Keratinocyte (primary cell): ENCODE data around the gene MZB1. TPM values are rescaled to one million over a fixed set of nuclear protein-coding genes. Genes with fewer than 3 reads are reported as not detected.

Experiments used
- DNase-seq: peaks from one replicate; pipeline ENCODE4 v3.0.0-alpha.2; 2011; ENCODE audit warnings: low read depth, missing footprints, low spot score
- FAIRE-seq: peaks from 2 replicates; lab custom pipeline; 2011; peaks lifted over from hg19 to GRCh38; lab: Jason Lieb, UNC
- H2AFZ ChIP-seq: 2 replicates; pipeline ENCODE4 v1.6.0; 2012; ENCODE audit warnings: low read length, control low read depth, inconsistent platforms; ENCODE audit not compliant: control insufficient read depth
- H3K27ac ChIP-seq: 2 replicates; pipeline ENCODE4 v1.5.1; 2011; ENCODE audit warnings: low read length; ENCODE audit not compliant: control insufficient read depth, insufficient read depth
- H3K27me3 ChIP-seq: 3 replicates; pipeline ENCODE4 v1.6.0; 2011; ENCODE audit warnings: low read length; ENCODE audit not compliant: control insufficient read depth, insufficient read depth; ENCODE audit errors: extremely low read depth
- H3K36me3 ChIP-seq, 2 experiments: 2 replicates in 1 of 2; 3 replicates in 1 of 2; pipeline ENCODE4 v1.5.1; 2011; ENCODE audit warnings: low read length in 2 of 2, mild to moderate bottlenecking in 1 of 2; ENCODE audit not compliant: control insufficient read depth in 2 of 2, insufficient read depth in 2 of 2; ENCODE audit errors: extremely low read depth in 1 of 2
- H3K4me1 ChIP-seq: 3 replicates; pipeline ENCODE4 v1.5.1; 2011; ENCODE audit warnings: low read length; ENCODE audit not compliant: control insufficient read depth, insufficient read depth; ENCODE audit errors: extremely low read depth
- H3K4me2 ChIP-seq: 3 replicates; pipeline ENCODE4 v1.6.0; 2011; ENCODE audit warnings: low read depth, low read length; ENCODE audit not compliant: control insufficient read depth, insufficient read depth; ENCODE audit errors: extremely low read depth
- H3K4me3 ChIP-seq, 3 experiments: fragments of 200-600 bp in 1 of 3; sonication (generic) in 1 of 3; 2 replicates in 2 of 3; 3 replicates in 1 of 3; pipeline ENCODE4 v1.5.1; 2011 to 2016; ENCODE audit warnings: low read length in 3 of 3, mild to moderate bottlenecking in 3 of 3, control low read depth in 2 of 3, inconsistent platforms in 1 of 3, low read depth in 1 of 3, mixed read lengths in 1 of 3, mixed run types in 1 of 3, moderate library complexity in 1 of 3; ENCODE audit not compliant: control insufficient read depth in 2 of 3, insufficient read depth in 2 of 3; ENCODE audit errors: extremely low read depth in 1 of 3
- H3K79me2 ChIP-seq: 2 replicates; pipeline ENCODE4 v1.6.0; 2012; ENCODE audit warnings: low read length; ENCODE audit not compliant: control insufficient read depth, insufficient read depth
- H3K9ac ChIP-seq: 3 replicates; pipeline ENCODE4 v1.6.0; 2011; ENCODE audit warnings: low read length; ENCODE audit not compliant: control insufficient read depth, insufficient read depth; ENCODE audit errors: extremely low read depth
- H3K9me1 ChIP-seq: 3 replicates; pipeline ENCODE4 v1.6.0; 2011; ENCODE audit warnings: low read length; ENCODE audit not compliant: control insufficient read depth, insufficient read depth; ENCODE audit errors: extremely low read depth
- H3K9me3 ChIP-seq: 2 replicates; pipeline ENCODE4 v1.5.1; 2012; ENCODE audit warnings: low read depth, low read length; ENCODE audit not compliant: control insufficient read depth
- H4K20me1 ChIP-seq: 3 replicates; pipeline ENCODE4 v1.6.0; 2011; ENCODE audit warnings: low read length; ENCODE audit not compliant: control insufficient read depth, insufficient read depth; ENCODE audit errors: extremely low read depth
- CTCF ChIP-seq, 3 experiments: IDR thresholded peaks in 1 of 3; conservative IDR thresholded peaks in 1 of 3; optimal IDR thresholded peaks in 1 of 3; 2 replicates in 2 of 3; 3 replicates in 1 of 3; pipeline versions ENCODE3 to v1.5.1; 2011; ENCODE audit warnings: low read length in 3 of 3, mild to moderate bottlenecking in 3 of 3, moderate library complexity in 2 of 3, control low read depth in 1 of 3, inconsistent platforms in 1 of 3; ENCODE audit not compliant: insufficient read depth in 2 of 3; ENCODE audit errors: extremely low read depth in 1 of 3
- EZH2 ChIP-seq: IDR thresholded peaks from one replicate; pipeline ENCODE4 v1.6.1; 2012; ENCODE audit warnings: inconsistent platforms, mild to moderate bottlenecking, low read length, moderate library complexity
- dilution Hi-C: fragments of 300-500 bp; cut with MboI; formaldehyde crosslinking; loops from one replicate; pipeline ENCODE4 v1.7.0; 2020; ENCODE audit warnings: low sequenced_read_pairs; ENCODE audit not compliant: extremely low pct_ligation_motif_present
- polyA plus RNA-seq, 5 experiments: library from polyadenylated mRNA; depleted of rRNA in 3 of 5; stranded (reverse) in 3 of 5; stranded (forward) in 1 of 5; unstranded in 1 of 5; fragments of >200 nt; gene quantifications; 1 replicate in 1 of 5; 2 replicates in 3 of 5; 3 replicates in 1 of 5; pipeline versions ENCODE4 v1.2.1 to v1.2.3, GENCODE V29; 2011 to 2012; ENCODE audit warnings: missing spikeins in 2 of 5, low read depth in 1 of 5, low replicate concordance in 1 of 5

The MZB1 gene
- polyA plus RNA-seq, 1 donor (not counting 4 experiments of a cell fraction or from before 2014, with no cell fraction given): not detected

GRCh38 chr5:139382807-139383206 is 6.9 kb downstream of the MZB1 start:
- H3K27ac ChIP-seq: no peak overlapping the region
- H3K4me3 ChIP-seq: no peak overlapping the region
- no peaks in the 10 kb centered on the region for H3K9me3 ChIP-seq
- FAIRE-seq (no peak), DNase-seq (no peak)
- dilution Hi-C loops: no loop called here
- H3K27me3 ChIP-seq: no peaks in the 10 kb centered on the region
- no peaks in the 10 kb centered on the region for H3K9me1 ChIP-seq
- peaks cover 32% of the 10 kb centered on the region for H3K4me1 ChIP-seq
- H3K36me3 ChIP-seq: no peaks in the 10 kb centered on the region
- H3K9ac ChIP-seq: no peak overlapping the region
- H4K20me1 ChIP-seq: no peaks in the 10 kb centered on the region
- no peak overlapping the region for H3K4me2 ChIP-seq
- no peak for TF ChIP-seq EZH2
- no peak for TF ChIP-seq CTCF (optimal IDR thresholded peaks at IDR 0.05 in 1 of 3, IDR thresholded peaks at IDR 0.05 in 1 of 3, conservative IDR thresholded peaks at IDR 0.05 in 1 of 3; ENCODE audit: extremely low read depth in 1 of 3, insufficient read depth in 2 of 3, low read length in 3 of 3)
- H3K79me2 ChIP-seq: no peaks in the 10 kb centered on the region
- no peak overlapping the region for H2AFZ ChIP-seq

DNA sequence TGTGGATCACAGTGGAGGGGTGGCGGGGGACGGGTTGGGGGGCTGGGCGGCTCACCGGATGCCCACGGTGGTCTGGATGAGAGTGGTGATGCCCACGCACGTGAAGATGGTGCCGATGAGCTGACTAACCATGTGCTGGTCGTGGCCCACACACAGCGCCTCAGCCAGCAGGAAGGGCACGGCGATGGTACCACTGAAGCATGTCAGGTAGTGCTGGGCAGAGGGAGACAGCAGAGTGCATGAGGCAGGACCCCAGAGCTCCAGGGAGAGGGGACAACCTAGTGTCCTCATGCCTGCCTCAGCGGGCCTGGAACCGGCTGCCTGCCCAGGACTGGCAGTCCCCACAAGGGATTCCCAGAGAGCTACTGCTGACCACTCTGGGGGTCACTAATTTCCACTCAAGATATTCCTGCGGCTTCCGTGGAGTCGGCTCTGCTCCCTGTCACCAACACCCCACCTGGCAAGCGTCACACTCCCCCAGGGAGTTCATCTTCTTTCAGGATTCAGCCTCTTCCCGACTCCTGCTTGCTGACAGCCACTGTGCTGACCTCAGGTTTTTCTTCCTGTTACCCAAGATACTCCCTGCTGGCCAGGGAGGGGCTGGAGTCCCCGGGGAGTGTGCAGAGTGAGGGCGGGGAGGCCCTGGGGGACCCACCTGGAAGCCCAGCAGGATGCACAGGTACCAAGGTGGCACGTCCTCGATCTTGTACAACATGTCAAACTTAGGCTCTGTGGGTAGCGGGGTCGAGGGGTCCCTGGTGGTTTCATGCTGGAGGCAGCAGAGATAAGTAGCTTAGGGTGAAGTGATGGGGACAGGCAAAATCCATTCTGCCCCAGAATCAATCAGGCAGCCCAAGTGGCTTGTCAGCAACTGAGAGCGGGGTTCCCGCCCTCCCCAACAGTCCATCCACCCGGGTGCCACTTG is 7.6 kb downstream of the MZB1 start:
- Histone ChIP-seq H4K20me1 (no peaks in the 10 kb centered on the region), H3K9me1 (no peaks in the 10 kb centered on the region), H3K36me3 (no peaks in the 10 kb centered on the region), H3K4me3 (no peak overlapping the region), H2AFZ (no peak overlapping the region), H3K27ac (no peak overlapping the region), H3K27me3 (no peaks in the 10 kb centered on the region), H3K4me2 (no peak overlapping the region), H3K4me1 (peaks cover 32% of the 10 kb centered on the region), H3K79me2 (no peaks in the 10 kb centered on the region), H3K9ac (no peak overlapping the region), H3K9me3 (no peaks in the 10 kb centered on the region)
- DNase-seq: no peak
- no peak for TF ChIP-seq EZH2
- TF ChIP-seq CTCF (optimal IDR thresholded peaks at IDR 0.05 in 1 of 3, IDR thresholded peaks at IDR 0.05 in 1 of 3, conservative IDR thresholded peaks at IDR 0.05 in 1 of 3; ENCODE audit: extremely low read depth in 1 of 3, insufficient read depth in 2 of 3, low read length in 3 of 3): no peak
- dilution Hi-C loops: no loop called here
- FAIRE-seq: no peak
